HG02973 (cell line): ENCODE measurements around the gene ZNF324B.
"Not testable (repeated sequence)": the region's sequence is repeated elsewhere in the genome, so short reads cannot be mapped to it uniquely, and the experiment has no call there.

Experiments used
- ATAC-seq: cut with Tn5 transposase; IDR thresholded peaks from one replicate; pipeline ENCODE4 v1.9.1; 2021; ENCODE audit warnings: moderate library complexity; ENCODE audit not compliant: unreplicated experiment

Gene ZNF324B

DNA sequence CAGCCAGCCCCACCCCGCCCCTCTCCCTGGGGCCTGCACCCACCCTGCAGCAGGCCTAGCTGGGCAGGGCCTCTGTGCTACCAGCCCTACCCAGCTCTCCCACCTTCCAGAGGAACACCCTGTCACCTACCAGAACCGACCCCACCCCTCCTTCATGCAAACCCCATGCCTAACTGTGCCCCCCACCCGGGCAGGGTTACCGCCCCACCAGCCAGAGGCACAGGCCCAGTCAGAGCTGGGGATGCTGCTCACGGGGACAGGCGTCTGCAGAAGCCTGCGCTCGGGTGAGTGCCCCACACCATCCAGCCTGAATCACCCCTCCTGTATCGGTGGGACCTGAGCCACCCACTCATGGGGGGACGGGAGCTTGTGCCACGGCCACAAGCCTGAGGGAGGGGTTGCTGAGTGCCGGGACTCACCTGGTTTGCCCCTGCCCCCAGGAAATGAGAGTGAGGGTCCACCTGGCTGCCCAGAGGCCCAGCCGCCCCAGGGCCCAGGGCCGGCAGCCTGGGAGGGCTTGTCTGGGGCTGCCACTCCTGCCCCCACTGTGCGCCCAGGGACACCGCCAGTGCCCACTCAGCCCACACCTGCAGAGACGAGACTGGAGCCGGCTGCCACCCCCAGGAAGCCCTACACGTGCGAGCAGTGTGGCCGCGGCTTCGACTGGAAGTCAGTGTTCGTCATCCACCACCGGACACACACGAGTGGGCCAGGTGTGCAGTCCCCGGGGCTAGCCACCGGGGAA, 28.5 kb downstream of the ZNF324B start:
- ATAC-seq, result no peak

DNA sequence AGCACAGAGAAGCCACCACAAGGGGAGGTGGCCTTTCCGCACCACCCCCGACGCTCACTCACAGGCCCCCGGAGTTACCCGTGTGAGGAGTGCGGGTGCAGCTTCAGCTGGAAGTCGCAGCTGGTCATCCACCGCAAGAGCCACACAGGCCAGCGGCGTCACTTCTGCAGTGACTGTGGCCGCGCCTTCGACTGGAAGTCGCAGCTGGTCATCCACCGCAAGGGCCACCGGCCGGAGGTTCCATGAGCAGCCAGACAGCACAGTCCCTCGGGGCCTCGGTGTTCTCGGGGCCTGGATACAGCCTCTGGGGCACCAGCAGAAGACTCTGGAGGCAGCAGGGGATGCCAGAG, 29.0 kb downstream of the ZNF324B start:
- no peak for ATAC-seq

DNA sequence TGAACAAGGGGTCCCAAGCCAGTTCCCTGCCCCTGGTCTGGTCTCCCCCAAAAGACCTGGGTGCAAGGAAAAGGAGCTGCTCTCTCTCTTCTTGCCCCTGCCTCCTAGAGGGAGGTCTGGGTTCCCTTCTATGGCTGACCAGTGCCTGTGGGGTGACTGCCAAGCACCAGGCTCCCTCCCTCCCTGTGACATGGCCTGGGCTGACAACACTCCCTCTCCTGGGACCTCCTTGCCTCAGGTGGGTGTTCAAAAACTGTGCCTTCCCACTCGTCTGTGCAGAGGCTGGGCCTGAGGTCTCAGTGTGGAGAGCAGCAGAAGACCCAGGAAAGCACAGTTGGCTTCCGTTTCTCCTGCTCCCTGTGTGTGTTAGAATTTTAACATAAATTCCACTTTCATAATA, 29.4 kb downstream of the ZNF324B start:
- no peak for ATAC-seq

DNA sequence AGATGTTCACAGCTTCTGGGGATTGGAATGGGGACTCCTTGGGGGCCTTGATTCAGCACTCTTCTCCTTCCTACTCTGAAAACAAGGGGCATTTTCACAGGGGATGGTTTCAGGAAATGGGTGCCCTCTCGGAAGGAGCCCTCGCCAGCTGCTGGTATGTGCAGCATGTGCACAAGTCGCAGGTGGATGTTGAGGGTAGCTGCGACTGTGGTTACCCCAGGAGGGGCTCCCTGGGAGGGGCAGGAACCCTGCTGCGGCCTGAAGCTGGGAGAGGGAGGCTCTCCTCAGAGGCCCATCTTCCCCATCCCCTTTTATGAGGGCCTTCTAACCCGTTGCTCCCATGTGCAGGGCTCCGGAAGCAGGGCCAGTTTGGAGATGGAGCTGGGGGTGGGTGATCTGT, 30.9 kb downstream of the ZNF324B start:
- no peak for ATAC-seq

DNA sequence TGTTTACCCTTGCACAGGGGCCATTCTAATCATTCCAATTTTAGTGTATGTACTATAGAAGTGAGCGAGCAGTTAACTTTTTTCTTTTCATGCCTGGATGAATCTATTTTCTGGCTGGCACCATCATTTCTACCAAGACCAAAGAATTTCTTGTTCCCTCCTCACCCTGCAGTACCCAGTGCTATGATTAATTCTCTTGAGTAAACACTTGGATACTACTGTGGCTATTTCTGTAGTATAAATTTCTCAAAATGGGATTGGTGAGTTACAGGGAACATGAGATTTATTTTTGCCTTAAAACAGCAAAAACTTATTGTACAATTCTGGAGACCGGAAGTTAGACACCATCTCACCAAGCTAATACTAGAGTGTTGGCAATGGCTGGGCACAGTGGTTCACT, 32.4 kb downstream of the ZNF324B start:
- no peak for ATAC-seq

DNA sequence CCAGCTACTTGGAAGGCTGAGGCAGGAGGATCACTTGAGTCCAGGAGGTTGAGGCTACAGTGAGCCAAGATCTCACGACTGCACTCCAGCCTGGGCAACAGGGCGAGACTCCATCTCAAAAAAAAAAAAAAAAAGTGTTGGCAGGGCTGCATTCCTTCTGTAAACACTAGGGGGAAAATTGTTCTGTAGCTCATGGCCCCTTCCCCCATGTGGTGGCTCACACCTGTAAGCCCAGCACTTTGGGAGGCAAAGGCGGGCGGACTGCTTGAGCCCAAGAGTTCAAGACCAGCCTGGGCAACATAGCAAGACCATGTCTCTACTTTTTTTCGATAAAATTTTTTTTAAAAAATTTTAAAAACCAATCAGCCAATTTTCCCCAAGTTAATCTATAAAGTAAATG, 32.9 kb downstream of the ZNF324B start:
- not testable (repeated sequence) for ATAC-seq

DNA sequence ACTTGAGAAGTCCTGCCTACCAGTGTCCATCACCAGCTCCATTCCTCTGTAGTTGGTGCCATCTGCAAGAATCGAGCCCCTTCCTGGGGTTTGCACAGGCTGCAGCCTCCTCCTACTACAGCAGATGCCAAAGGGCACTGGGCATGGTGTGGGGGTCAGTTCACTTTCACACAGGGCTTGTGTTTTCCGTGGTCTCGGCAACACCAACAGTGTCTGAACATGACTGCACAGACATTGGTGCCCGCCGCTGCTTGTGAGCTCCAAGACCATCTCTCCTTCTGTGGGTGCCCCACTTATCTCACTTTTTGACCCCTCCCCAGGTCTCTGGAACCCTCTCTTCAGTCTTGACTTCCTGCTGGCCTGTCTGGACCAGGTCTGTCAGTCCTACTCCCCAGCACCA, 40.0 kb downstream of the ZNF324B start:
- no peak for ATAC-seq

DNA sequence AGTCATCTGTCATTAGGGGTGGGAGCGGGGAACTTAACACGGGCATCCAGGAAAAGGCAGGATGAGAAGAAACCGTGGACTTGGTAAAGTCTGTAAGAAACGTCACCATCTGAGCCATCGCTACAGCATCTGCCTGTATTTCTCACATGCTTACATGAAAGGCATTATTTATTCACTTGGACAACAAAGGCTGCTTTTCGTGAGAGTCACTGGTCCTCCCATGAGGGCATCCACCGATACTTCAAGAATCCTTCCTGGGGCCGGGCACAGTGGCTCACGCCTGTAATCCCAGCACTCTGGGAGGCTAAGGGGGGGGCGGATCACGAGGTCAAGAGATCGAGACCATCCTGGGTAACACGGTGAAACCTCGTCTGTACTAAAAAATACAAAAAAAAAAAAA, 40.8 kb downstream of the ZNF324B start:
- ATAC-seq, result no peak

DNA sequence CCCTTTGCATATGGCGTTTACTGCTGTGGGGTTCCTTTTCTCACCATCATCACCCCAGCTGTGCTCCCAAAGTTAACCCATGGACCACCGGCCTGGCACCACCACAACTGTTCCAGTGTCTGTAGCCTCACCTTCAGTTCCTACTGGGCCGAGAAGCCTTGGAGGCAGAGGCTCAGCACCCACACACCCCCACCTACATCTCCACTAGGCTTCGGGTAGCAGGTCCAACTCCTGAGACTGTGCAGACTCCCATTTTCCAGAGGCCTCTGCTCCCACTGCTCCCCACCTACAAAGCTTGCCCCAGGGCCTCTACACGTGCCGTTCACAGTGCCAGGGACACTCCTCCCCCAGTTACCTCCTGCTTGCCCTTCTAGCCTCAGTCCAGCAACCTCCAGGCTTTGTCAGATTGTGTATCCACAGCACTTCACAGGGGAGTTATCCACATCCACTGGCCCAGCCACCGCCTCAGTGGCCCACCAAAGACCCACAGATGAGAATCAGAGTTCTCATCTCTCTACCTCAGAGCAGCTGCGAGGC, 46.3 kb downstream of the ZNF324B start:
- no peak for ATAC-seq

DNA sequence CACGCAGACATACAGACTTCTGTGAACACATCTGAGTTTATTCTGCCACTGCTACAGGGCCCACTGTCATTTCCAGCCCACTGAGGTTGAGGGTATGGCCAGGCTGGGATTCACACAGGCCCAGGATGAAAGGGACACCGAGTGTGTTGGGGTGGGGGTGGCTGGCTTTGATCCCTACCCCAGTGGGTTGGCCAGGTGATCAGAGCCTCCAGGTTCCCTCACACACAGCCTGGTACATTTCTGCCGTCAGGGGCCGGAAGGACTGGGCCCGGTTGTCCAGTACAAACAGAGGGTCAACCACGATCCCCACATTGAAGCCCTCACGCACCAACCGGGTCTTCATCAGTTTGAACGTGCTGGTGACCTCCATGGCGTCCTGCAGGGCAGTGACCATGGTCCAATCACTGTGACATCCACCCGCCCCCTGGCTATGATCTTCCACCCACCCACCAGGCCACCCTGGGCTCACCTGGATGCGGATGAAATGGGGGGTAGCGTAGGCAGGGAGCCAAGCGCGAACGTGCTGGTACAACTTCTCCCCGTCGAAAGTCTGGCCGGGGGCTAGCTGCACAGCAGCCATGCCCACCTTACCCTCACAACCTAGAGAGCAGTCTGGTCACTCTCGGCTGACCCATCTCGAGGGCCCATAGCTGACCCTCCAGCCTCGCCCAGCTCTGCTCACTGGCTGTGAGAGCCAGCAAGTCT, 47.0 kb downstream of the ZNF324B start:
- no peak for ATAC-seq

DNA sequence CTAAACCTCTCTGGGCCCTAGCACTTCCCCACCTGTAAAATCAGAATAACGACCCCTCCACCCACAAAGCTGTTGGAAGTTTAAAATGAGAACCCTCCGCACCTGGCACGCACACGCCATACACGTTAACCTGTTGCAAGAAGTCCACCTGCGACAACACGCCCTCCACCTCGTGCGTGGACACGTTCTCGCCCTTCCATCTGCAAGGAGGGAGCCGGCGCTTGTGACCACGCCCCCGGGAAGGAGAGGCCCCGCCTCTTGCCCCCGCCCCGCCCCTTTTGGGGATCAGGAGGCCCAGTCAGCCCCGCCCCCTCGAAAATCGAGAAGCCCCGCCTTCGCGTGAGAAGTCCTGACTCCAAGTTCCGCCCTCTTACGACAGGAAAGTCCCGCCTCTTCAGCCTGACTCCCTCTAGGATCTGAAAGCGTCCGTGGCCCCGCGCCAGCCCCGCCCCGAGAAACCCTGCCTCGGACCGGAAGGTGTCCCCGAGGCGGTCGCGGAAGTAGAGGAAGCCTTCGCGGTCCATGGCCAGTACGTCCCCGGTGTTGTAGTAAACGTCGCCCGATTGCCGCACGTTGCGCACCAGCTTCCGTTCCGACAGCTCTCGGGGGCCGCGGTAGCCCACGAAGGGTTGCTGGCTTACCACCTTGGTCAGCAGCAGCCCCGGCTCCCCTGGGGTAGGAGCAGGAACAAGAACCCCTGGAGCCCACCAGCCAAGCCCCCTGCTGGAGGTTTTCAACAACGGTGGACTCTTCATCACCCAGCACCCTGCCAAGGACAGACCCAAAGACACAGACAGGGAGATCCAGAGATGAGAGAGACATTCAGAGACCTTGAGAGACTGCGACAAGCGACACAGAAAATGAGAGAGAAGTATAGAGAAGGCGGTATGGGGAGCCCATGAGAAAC, 47.9 kb downstream of the ZNF324B start:
- ATAC-seq, result peak; percentile 85

DNA sequence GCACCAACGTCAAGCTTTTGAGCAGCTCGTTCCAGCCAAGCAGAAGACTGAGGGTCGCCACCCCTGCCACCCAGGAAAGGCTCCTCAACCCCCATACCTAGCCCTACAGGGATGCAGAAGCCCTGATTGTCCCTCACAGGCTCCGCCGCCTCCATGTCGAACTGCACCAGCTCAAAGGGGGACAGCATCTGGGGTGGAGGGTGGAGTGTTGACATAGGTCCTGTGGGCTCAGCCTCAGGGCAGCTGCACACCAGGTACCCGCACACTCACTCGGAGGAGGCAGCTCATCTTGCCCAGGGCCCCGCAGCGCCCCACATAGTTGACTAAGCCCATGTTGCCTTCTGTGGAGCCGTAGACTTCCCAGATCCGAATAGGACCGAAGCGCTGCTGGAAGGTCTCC, 48.8 kb downstream of the ZNF324B start:
- ATAC-seq, result no peak
